Spleen (tissue), 11 donors: ENCODE data around the gene NFE2L3. TPM values are rescaled to one million over a fixed set of nuclear protein-coding genes. Genes with fewer than 3 reads are reported as not detected.

ENCODE experiments used
- DNase-seq: peaks from one replicate; pipeline ENCODE4 v3.0.0-alpha.2; 2020
- H3K27ac ChIP-seq, 8 donors: fragments of 200-600 bp; sonication (generic) in 7 of 8; 1 replicate in 4 of 8; 2 replicates in 4 of 8; pipeline versions ENCODE4 v1.5.0 to v1.8.0; 2016 to 2021; ENCODE audit warnings: inconsistent platforms in 4 of 8, mild to moderate bottlenecking in 4 of 8, moderate library complexity in 1 of 8
- H3K27me3 ChIP-seq, 7 donors: fragments of 200-600 bp; sonication (generic) in 6 of 7; replicated peaks in 1 of 7; 1 replicate in 4 of 7; 2 replicates in 3 of 7; pipeline versions ENCODE4 v1.5.0 to v1.8.0; 2016 to 2021; ENCODE audit warnings: inconsistent platforms in 3 of 7, mild to moderate bottlenecking in 1 of 7
- H3K36me3 ChIP-seq, 6 donors: fragments of 200-600 bp; sonication (generic) in 5 of 6; 1 replicate in 4 of 6; 2 replicates in 2 of 6; pipeline versions ENCODE4 v1.5.0 to v1.8.0; 2016 to 2021; ENCODE audit warnings: inconsistent platforms in 2 of 6
- H3K4me1 ChIP-seq, 6 donors: fragments of 200-600 bp; sonication (generic) in 5 of 6; 1 replicate in 3 of 6; 2 replicates in 3 of 6; pipeline versions ENCODE4 v1.5.0 to v1.8.0; 2016 to 2021; ENCODE audit warnings: inconsistent platforms in 3 of 6
- H3K4me3 ChIP-seq, 8 donors: fragments of 200-600 bp; sonication (generic) in 7 of 8; 1 replicate in 4 of 8; 2 replicates in 4 of 8; pipeline versions ENCODE4 v1.5.0 to v1.8.0; 2016 to 2021; ENCODE audit warnings: inconsistent platforms in 4 of 8, mild to moderate bottlenecking in 4 of 8, moderate library complexity in 2 of 8
- H3K9me3 ChIP-seq, 8 donors: fragments of 200-600 bp; sonication (generic) in 7 of 8; 1 replicate in 4 of 8; 2 replicates in 4 of 8; pipeline versions ENCODE4 v1.5.0 to v1.8.0; 2016 to 2021; ENCODE audit warnings: inconsistent platforms in 4 of 8
- CTCF ChIP-seq, 11 experiments: fragments of 200-600 bp in 7 of 11; fragments of 450-650 bp in 4 of 11; sonication (generic) in 4 of 11; IDR thresholded peaks in 8 of 11; conservative IDR thresholded peaks in 3 of 11; 1 replicate in 7 of 11; 2 replicates in 4 of 11; pipeline versions ENCODE4 v1.4.0 to v1.8.0; 2016 to 2021; ENCODE audit warnings: antibody characterized with exemption in 11 of 11, inconsistent platforms in 4 of 11, mild to moderate bottlenecking in 1 of 11
- POLR2A ChIP-seq, 3 donors: fragments of 450-650 bp; IDR thresholded peaks; one replicate each; pipeline ENCODE4 v1.5.1; 2017; ENCODE audit warnings: antibody characterized with exemption in 3 of 3, mild to moderate bottlenecking in 1 of 3
- POLR2AphosphoS5 ChIP-seq, 3 donors: sonication (generic); formaldehyde crosslinking; IDR thresholded peaks; one replicate each; pipeline ENCODE4 v1.5.1; 2017; ENCODE audit warnings: antibody characterized with exemption in 3 of 3
- WGBS, 5 donors: extraction: QIAGEN DNeasy Blood & Tissue Kit in 3 of 5; methylation state at CpG; one replicate each; pipeline versions ENCODE4 v1.1.5 to v1.1.7; 2013 to 2018; 5-methylcytosine and 5-hydroxymethylcytosine counted together
- intact Hi-C: fragments of 100-400 bp; cut with DNase I; formaldehyde crosslinking; loops from one replicate; pipeline ENCODE4 v1.15.0; 2023; ENCODE audit warnings: low total_unique reads
- polyA plus RNA-seq, 3 donors: library from polyadenylated mRNA; stranded (reverse); fragments of 200-250 nt; gene quantifications; one replicate each; pipeline ENCODE4 v1.2.1, GENCODE V29; 2013
- total RNA-seq, 7 donors: library from RNA; depleted of rRNA in 3 of 7; stranded (reverse); fragments of >200 nt in 3 of 7; fragmentation: NEBNext Ultra II Directional in 4 of 7; extraction: Animal tissue kit (Norgen Biotek cat#: 25700) in 4 of 7; gene quantifications; one replicate each; pipeline versions ENCODE4 v1.1.0 to v1.2.1, GENCODE V29; 2016 to 2021
- donor health status: healthy with polysubstance abuse.
- donor health status: DM: no; HTN: no; CAD: no; lungs with moderate emphysema.
- donor health status: DM: no; HTN: no; CAD: no.
- donor health status: Bipolar disorder and iron deficiency.
- donor health status: healthy.
- donor health status: DM: no; HTN: no; CAD: no.
- donor health status: DM: yes; HTN: yes; CAD: no.

NFE2L3 gene
- total and polyA plus RNA-seq, 10 donors = 4.9 to 12.7 (median 7.8) TPM

- Histone ChIP-seq H3K27ac (peak overlapping the region in 6 of 8 donors; percentile 10 to 100 (median 100)), H3K36me3 (peaks cover 2 to 79% (median 64%) of the 10 kb centered on the region in 6 donors), H3K4me3 (peak overlapping the region in 6 of 8 donors; percentile 4 to 93 (median 90)), H3K9me3 (no peaks in the 10 kb centered on the region), H3K4me1 (peaks cover 60 to 81% (median 71%) of the 10 kb centered on the region in 6 donors), H3K27me3 (no peaks in the 10 kb centered on the region)
- WGBS, 5 donors = 38 to 58% (median 51%) methylated on average over 10 of the region's 10 CpGs
- intact Hi-C loops = loop anchor here (5.0 to 10.0 kb wide), 3 partner anchors 91 to 166 kb away; no protein-coding TSS in a partner anchor
- no peak for DNase-seq
- TF ChIP-seq POLR2AphosphoS5 (IDR thresholded peaks at IDR 0.05) (peak in 1 of 3 donors; percentile 24), POLR2A (IDR thresholded peaks at IDR 0.05) (peak in 1 of 3 donors; percentile 12), CTCF (IDR thresholded peaks at IDR 0.05 in 8 of 11, conservative IDR thresholded peaks at IDR 0.05 in 3 of 11) (no peak)
Measured at GRCh38 chr7:26195867-26196657, 44.1 kb downstream of the NFE2L3 start.

GRCh38 chr7:26197153-26198115 lies 45.4 kb downstream of the NFE2L3 start:
- DNase-seq = no peak
- H3K4me3 ChIP-seq = peak overlapping the region; percentile 51 to 93 (median 89)
- H3K9me3 ChIP-seq = no peaks in the 10 kb centered on the region
- WGBS, 5 donors = 7 to 12% (median 9%) methylated on average over 5 of the region's 5 CpGs
- peaks cover 0 to 65% (median 50%) of the 10 kb centered on the region in 6 donors for H3K36me3 ChIP-seq
- no peaks in the 10 kb centered on the region for H3K27me3 ChIP-seq
- peaks cover 48 to 69% (median 57%) of the 10 kb centered on the region in 6 donors for H3K4me1 ChIP-seq
- intact Hi-C loops = loop anchor here (5.0 to 10.0 kb wide), 3 partner anchors 90 to 165 kb away; no protein-coding TSS in a partner anchor
- TF ChIP-seq POLR2AphosphoS5 (IDR thresholded peaks at IDR 0.05) (peak in 1 of 3 donors; percentile 35), CTCF (IDR thresholded peaks at IDR 0.05 in 8 of 11, conservative IDR thresholded peaks at IDR 0.05 in 3 of 11) (no peak), POLR2A (IDR thresholded peaks at IDR 0.05) (no peak)
- H3K27ac ChIP-seq = peak overlapping the region in 7 of 8 donors; percentile 99 to 100 (median 100)

- no peak for DNase-seq
- Histone ChIP-seq H3K27me3 (no peaks in the 10 kb centered on the region), H3K4me3 (peak overlapping the region; percentile 51 to 93 (median 89)), H3K9me3 (no peaks in the 10 kb centered on the region), H3K27ac (peak overlapping the region; percentile 99 to 100 (median 100)), H3K4me1 (peaks cover 45 to 69% (median 56%) of the 10 kb centered on the region in 6 donors), H3K36me3 (peaks cover 0 to 57% (median 42%) of the 10 kb centered on the region in 6 donors)
- WGBS, 5 donors = 0% methylated on average over 6 of the region's 6 CpGs
- TF ChIP-seq CTCF (IDR thresholded peaks at IDR 0.05 in 8 of 11, conservative IDR thresholded peaks at IDR 0.05 in 3 of 11) (peak; percentile 29 to 82 (median 71)), POLR2AphosphoS5 (IDR thresholded peaks at IDR 0.05) (no peak)
- intact Hi-C loops = loop anchor here (5.0 to 10.0 kb wide), 3 partner anchors 89 to 164 kb away; no protein-coding TSS in a partner anchor
Measured at GRCh38 chr7:26198133-26198780, 46.3 kb downstream of the NFE2L3 start.
